Measurements from ENCODE around the gene GPR17. TPM values are rescaled to one million over a fixed set of nuclear protein-coding genes. Genes with fewer than 3 reads are reported as not detected.

Gene GPR17
- total and polyA plus RNA-seq, 9 of the 15 experiments (the other 6 are each of a cell fraction or from before 2014, with no cell fraction given), result not detected

DNA sequence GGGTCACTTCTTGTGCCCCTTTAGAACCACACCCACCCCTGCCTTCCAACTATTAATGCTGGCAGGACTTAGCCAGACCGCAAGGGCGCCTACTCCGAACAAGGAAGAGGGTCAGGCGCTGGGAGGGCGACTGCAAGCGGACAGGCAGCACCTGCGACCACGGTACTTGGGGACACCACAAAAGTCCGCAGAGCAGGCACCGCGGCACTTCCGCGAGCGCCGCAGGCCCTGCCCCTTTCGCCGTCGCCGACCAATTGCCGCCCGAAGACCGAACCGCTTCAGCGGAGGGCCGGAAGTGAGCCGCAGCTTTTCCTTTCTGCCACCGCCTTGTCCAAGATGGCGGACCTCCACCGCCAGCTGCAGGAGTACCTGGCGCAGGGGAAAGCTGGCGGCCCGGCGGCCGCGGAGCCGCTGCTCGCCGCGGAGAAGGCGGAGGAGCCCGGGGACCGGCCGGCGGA is 55.3 kb downstream of the GPR17 start, which contains the start of gene SFT2D3 (continued):
- TF ChIP-seq, protein P1, sequence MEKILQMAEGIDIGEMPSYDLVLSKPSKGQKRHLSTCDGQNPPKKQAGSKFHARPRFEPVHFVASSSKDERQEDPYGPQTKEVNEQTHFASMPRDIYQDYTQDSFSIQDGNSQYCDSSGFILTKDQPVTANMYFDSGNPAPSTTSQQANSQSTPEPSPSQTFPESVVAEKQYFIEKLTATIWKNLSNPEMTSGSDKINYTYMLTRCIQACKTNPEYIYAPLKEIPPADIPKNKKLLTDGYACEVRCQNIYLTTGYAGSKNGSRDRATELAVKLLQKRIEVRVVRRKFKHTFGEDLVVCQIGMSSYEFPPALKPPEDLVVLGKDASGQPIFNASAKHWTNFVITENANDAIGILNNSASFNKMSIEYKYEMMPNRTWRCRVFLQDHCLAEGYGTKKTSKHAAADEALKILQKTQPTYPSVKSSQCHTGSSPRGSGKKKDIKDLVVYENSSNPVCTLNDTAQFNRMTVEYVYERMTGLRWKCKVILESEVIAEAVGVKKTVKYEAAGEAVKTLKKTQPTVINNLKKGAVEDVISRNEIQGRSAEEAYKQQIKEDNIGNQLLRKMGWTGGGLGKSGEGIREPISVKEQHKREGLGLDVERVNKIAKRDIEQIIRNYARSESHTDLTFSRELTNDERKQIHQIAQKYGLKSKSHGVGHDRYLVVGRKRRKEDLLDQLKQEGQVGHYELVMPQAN (IDR thresholded peaks at IDR 0.05; ENCODE audit: borderline replicate concordance), result no peak; the same call in 1 of the 2 replicates
- TF ChIP-seq, protein P2, sequence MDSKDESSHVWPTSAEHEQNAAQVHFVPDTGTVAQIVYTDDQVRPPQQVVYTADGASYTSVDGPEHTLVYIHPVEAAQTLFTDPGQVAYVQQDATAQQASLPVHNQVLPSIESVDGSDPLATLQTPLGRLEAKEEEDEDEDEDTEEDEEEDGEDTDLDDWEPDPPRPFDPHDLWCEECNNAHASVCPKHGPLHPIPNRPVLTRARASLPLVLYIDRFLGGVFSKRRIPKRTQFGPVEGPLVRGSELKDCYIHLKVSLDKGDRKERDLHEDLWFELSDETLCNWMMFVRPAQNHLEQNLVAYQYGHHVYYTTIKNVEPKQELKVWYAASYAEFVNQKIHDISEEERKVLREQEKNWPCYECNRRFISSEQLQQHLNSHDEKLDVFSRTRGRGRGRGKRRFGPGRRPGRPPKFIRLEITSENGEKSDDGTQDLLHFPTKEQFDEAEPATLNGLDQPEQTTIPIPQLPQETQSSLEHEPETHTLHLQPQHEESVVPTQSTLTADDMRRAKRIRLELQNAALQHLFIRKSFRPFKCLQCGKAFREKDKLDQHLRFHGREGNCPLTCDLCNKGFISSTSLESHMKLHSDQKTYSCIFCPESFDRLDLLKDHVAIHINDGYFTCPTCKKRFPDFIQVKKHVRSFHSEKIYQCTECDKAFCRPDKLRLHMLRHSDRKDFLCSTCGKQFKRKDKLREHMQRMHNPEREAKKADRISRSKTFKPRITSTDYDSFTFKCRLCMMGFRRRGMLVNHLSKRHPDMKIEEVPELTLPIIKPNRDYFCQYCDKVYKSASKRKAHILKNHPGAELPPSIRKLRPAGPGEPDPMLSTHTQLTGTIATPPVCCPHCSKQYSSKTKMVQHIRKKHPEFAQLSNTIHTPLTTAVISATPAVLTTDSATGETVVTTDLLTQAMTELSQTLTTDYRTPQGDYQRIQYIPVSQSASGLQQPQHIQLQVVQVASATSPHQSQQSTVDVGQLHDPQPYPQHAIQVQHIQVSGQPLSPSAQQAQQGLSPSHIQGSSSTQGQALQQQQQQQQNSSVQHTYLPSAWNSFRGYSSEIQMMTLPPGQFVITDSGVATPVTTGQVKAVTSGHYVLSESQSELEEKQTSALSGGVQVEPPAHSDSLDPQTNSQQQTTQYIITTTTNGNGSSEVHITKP (IDR thresholded peaks at IDR 0.05; ENCODE audit: partially characterized antibody), result no peak
- no peak for TF ChIP-seq ZNF699 (CRISPR knock-in tag; IDR thresholded peaks at IDR 0.05; ENCODE audit: insufficient replicate concordance)
- TF ChIP-seq, protein P3, sequence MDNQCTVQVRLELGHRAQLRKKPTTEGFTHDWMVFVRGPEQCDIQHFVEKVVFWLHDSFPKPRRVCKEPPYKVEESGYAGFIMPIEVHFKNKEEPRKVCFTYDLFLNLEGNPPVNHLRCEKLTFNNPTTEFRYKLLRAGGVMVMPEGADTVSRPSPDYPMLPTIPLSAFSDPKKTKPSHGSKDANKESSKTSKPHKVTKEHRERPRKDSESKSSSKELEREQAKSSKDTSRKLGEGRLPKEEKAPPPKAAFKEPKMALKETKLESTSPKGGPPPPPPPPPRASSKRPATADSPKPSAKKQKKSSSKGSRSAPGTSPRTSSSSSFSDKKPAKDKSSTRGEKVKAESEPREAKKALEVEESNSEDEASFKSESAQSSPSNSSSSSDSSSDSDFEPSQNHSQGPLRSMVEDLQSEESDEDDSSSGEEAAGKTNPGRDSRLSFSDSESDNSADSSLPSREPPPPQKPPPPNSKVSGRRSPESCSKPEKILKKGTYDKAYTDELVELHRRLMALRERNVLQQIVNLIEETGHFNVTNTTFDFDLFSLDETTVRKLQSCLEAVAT (IDR thresholded peaks at IDR 0.05), result 0 out of 4 replicates have a peak, but pooled peaks of 1 of the 2 experiments have one; percentile 35
- no peak for TF ChIP-seq PHF21A (IDR thresholded peaks at IDR 0.05; ENCODE audit: borderline replicate concordance, low read depth)
- TF ChIP-seq ZNF197 (CRISPR knock-in tag; IDR thresholded peaks at IDR 0.05; ENCODE audit: low read depth), result no peak
- TF ChIP-seq MAFF (IDR thresholded peaks at IDR 0.05; ENCODE audit: low read length), result no peak
- TF ChIP-seq MAZ (CRISPR knock-in tag; conservative IDR thresholded peaks at IDR 0.05 in 1 of 2, IDR thresholded peaks at IDR 0.05 in 1 of 2), result peak; percentile 48 to 51; a peak in 3 of 4 replicates
- no peak for TF ChIP-seq MED1 (CRISPR knock-in tag; IDR thresholded peaks at IDR 0.05; ENCODE audit: borderline replicate concordance)
- TF ChIP-seq, protein P4, sequence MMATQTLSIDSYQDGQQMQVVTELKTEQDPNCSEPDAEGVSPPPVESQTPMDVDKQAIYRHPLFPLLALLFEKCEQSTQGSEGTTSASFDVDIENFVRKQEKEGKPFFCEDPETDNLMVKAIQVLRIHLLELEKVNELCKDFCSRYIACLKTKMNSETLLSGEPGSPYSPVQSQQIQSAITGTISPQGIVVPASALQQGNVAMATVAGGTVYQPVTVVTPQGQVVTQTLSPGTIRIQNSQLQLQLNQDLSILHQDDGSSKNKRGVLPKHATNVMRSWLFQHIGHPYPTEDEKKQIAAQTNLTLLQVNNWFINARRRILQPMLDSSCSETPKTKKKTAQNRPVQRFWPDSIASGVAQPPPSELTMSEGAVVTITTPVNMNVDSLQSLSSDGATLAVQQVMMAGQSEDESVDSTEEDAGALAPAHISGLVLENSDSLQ (IDR thresholded peaks at IDR 0.05), result no peak
- TF ChIP-seq, protein P5, sequence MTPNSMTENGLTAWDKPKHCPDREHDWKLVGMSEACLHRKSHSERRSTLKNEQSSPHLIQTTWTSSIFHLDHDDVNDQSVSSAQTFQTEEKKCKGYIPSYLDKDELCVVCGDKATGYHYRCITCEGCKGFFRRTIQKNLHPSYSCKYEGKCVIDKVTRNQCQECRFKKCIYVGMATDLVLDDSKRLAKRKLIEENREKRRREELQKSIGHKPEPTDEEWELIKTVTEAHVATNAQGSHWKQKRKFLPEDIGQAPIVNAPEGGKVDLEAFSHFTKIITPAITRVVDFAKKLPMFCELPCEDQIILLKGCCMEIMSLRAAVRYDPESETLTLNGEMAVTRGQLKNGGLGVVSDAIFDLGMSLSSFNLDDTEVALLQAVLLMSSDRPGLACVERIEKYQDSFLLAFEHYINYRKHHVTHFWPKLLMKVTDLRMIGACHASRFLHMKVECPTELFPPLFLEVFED (CRISPR knock-in tag; conservative IDR thresholded peaks at IDR 0.05), result no peak
- no peak for TF ChIP-seq TARDBP (IDR thresholded peaks at IDR 0.05)
- no peak for TF ChIP-seq RB1 (IDR thresholded peaks at IDR 0.05; ENCODE audit: low read depth)
- no peak for TF ChIP-seq ZEB2 (IDR thresholded peaks at IDR 0.05)
- TF ChIP-seq, protein P6, sequence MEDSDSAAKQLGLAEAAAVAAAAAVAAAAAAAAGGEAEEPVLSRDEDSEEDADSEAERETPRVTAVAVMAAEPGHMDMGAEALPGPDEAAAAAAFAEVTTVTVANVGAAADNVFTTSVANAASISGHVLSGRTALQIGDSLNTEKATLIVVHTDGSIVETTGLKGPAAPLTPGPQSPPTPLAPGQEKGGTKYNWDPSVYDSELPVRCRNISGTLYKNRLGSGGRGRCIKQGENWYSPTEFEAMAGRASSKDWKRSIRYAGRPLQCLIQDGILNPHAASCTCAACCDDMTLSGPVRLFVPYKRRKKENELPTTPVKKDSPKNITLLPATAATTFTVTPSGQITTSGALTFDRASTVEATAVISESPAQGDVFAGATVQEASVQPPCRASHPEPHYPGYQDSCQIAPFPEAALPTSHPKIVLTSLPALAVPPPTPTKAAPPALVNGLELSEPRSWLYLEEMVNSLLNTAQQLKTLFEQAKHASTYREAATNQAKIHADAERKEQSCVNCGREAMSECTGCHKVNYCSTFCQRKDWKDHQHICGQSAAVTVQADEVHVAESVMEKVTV (CRISPR knock-in tag; IDR thresholded peaks at IDR 0.05), result no peak
- TF ChIP-seq ETS2 (tag; IDR thresholded peaks at IDR 0.05; ENCODE audit: borderline replicate concordance, poor library complexity, severe bottlenecking), result no peak
- no peak for TF ChIP-seq NCOA1 (IDR thresholded peaks at IDR 0.05; ENCODE audit: low read depth)

Measured in K562 (cell line).